H1 (cell line): ENCODE data around the gene TACC2. TPM values are rescaled to one million over a fixed set of nuclear protein-coding genes. Genes with fewer than 3 reads are reported as not detected.

ENCODE experiments used
- CTCF ChIA-PET: fragments of 300-600 bp; sonication (Branson Sonifier 250); formaldehyde crosslinking; loops from one replicate; lab custom pipeline; 2021; ENCODE audit not compliant: partially characterized antibody; lab: Charles Lee
- POLR2A ChIA-PET: fragments of 300-600 bp; sonication (Branson Sonifier 250); formaldehyde crosslinking; loops from one replicate; lab custom pipeline; 2021; ENCODE audit warnings: inconsistent platforms; ENCODE audit not compliant: partially characterized antibody; lab: Charles Lee
- DNase-seq, 2 experiments: peaks; one replicate each; pipeline versions ENCODE4 v3.0.0 to v3.0.0-alpha.2; 2010 to 2022; ENCODE audit warnings: low spot score in 2 of 2, low read depth in 1 of 2, mixed read lengths in 1 of 2
- FAIRE-seq: peaks from 2 replicates; lab custom pipeline; 2011; peaks lifted over from hg19 to GRCh38; lab: Jason Lieb, UNC
- H2AFZ ChIP-seq: 2 replicates; pipeline ENCODE4 v1.8.1; 2012; ENCODE audit warnings: low read length, inconsistent platforms
- H2AK5ac ChIP-seq: 2 replicates; pipeline ENCODE4 v1.6.1; 2013; ENCODE audit warnings: low read depth, low read length
- H2BK120ac ChIP-seq: replicated peaks from 2 replicates; pipeline ENCODE3; 2013; ENCODE audit warnings: low read depth, low read length, inconsistent platforms
- H2BK12ac ChIP-seq: 2 replicates; pipeline ENCODE4 v1.6.1; 2013; ENCODE audit warnings: low read depth, low read length
- H2BK15ac ChIP-seq: 2 replicates; pipeline ENCODE4 v1.6.1; 2013; ENCODE audit warnings: low read length
- H2BK20ac ChIP-seq: 2 replicates; pipeline ENCODE4 v1.6.1; 2013; ENCODE audit warnings: low read length
- H2BK5ac ChIP-seq: 2 replicates; pipeline ENCODE4 v1.6.1; 2013; ENCODE audit warnings: low read depth, low read length
- H3K14ac ChIP-seq: 2 replicates; pipeline ENCODE4 v1.6.1; 2013; ENCODE audit warnings: inconsistent platforms; ENCODE audit not compliant: insufficient read length
- H3K18ac ChIP-seq: 2 replicates; pipeline ENCODE4 v1.6.1; 2013; ENCODE audit warnings: low read length; ENCODE audit errors: extremely low read depth
- H3K23ac ChIP-seq: 2 replicates; pipeline ENCODE4 v1.6.1; 2013; ENCODE audit warnings: inconsistent platforms; ENCODE audit not compliant: insufficient read length
- H3K23me2 ChIP-seq: 2 replicates; pipeline ENCODE4 v1.6.1; 2013; ENCODE audit warnings: low read depth, low read length
- H3K27ac ChIP-seq: 2 replicates; pipeline ENCODE4 v1.6.1; 2011; ENCODE audit warnings: low read depth, low read length, inconsistent platforms
- H3K27me3 ChIP-seq, 4 experiments: replicated peaks in 1 of 4; 1 replicate in 1 of 4; 2 replicates in 3 of 4; pipeline versions ENCODE4 v1.6.1 to v1.8.1; 2011 to 2013; ENCODE audit warnings: low read length in 3 of 4, mild to moderate bottlenecking in 3 of 4, inconsistent platforms in 2 of 4, mixed read lengths in 2 of 4, moderate library complexity in 1 of 4; ENCODE audit not compliant: control insufficient read depth in 3 of 4, insufficient read depth in 3 of 4; ENCODE audit errors: extremely low read depth in 1 of 4
- H3K36me3 ChIP-seq, 4 experiments: 2 replicates each; pipeline versions ENCODE4 v1.6.1 to v1.8.1; 2011 to 2013; ENCODE audit warnings: mild to moderate bottlenecking in 4 of 4, low read length in 3 of 4, moderate library complexity in 2 of 4, control low read depth in 1 of 4, inconsistent platforms in 1 of 4; ENCODE audit not compliant: insufficient read depth in 4 of 4, control insufficient read depth in 2 of 4
- H3K4ac ChIP-seq: replicated peaks from 2 replicates; pipeline ENCODE3; 2013; ENCODE audit warnings: low read length, low read depth, mixed read lengths, inconsistent platforms; ENCODE audit not compliant: insufficient read length
- H3K4me1 ChIP-seq, 4 experiments: replicated peaks in 1 of 4; 1 replicate in 1 of 4; 2 replicates in 3 of 4; pipeline versions ENCODE4 v1.6.1 to v1.8.1; 2011 to 2013; ENCODE audit warnings: low read length in 3 of 4, inconsistent platforms in 2 of 4, mixed read lengths in 1 of 4; ENCODE audit not compliant: insufficient read depth in 4 of 4, control insufficient read depth in 3 of 4
- H3K4me2 ChIP-seq, 2 experiments: 2 replicates each; pipeline versions ENCODE4 v1.6.1 to v1.8.1; 2011 to 2013; ENCODE audit warnings: low read depth in 2 of 2, low read length in 2 of 2, control low read depth in 1 of 2, inconsistent platforms in 1 of 2, mild to moderate bottlenecking in 1 of 2; ENCODE audit not compliant: insufficient read depth in 1 of 2
- H3K4me3 ChIP-seq, 4 experiments: fragments of 200-600, 300-600 bp in 1 of 4; sonication (generic), shearing (Covaris generic), sonication (Bioruptor Twin) in 1 of 4; 2 replicates each; pipeline versions ENCODE4 v1.5.1 to v1.8.1; 2011 to 2016; ENCODE audit warnings: low read length in 4 of 4, low read depth in 3 of 4, control low read depth in 2 of 4, inconsistent platforms in 2 of 4, mild to moderate bottlenecking in 2 of 4, mixed read lengths in 1 of 4, moderate library complexity in 1 of 4; ENCODE audit not compliant: insufficient read depth in 2 of 4; ENCODE audit errors: extremely low read depth in 1 of 4
- H3K56ac ChIP-seq: replicated peaks from 2 replicates; pipeline ENCODE3; 2013; ENCODE audit warnings: low read depth, mild to moderate bottlenecking, mixed read lengths, low read length, inconsistent platforms; ENCODE audit not compliant: insufficient read length
- H3K79me1 ChIP-seq: 2 replicates; pipeline ENCODE4 v1.6.1; 2013; ENCODE audit warnings: low read depth, low read length, control low read depth
- H3K79me2 ChIP-seq, 2 experiments: 2 replicates each; pipeline versions ENCODE4 v1.6.1 to v1.8.1; 2012 to 2013; ENCODE audit warnings: low read length in 2 of 2, mild to moderate bottlenecking in 2 of 2, inconsistent platforms in 1 of 2; ENCODE audit not compliant: insufficient read depth in 2 of 2, control insufficient read depth in 1 of 2
- H3K9ac ChIP-seq, 4 experiments: replicated peaks in 1 of 4; 1 replicate in 1 of 4; 2 replicates in 3 of 4; pipeline versions ENCODE4 v1.6.1 to v1.8.1; 2011 to 2013; ENCODE audit warnings: low read depth in 3 of 4, low read length in 3 of 4, control low read depth in 2 of 4, mild to moderate bottlenecking in 2 of 4, moderate library complexity in 2 of 4, inconsistent platforms in 1 of 4; ENCODE audit errors: extremely low read depth in 1 of 4
- H3K9me3 ChIP-seq, 2 experiments: 2 replicates each; pipeline versions ENCODE4 v1.6.1 to v1.8.1; 2012 to 2013; ENCODE audit warnings: mild to moderate bottlenecking in 2 of 2, moderate library complexity in 2 of 2, control low read depth in 1 of 2, inconsistent platforms in 1 of 2, low read depth in 1 of 2, low read length in 1 of 2, mixed read lengths in 1 of 2; ENCODE audit not compliant: insufficient read depth in 2 of 2
- H4K20me1 ChIP-seq, 2 experiments: replicated peaks in 1 of 2; 2 replicates each; pipeline versions ENCODE3 to v1.8.1; 2011 to 2013; ENCODE audit warnings: inconsistent platforms in 2 of 2, low read length in 2 of 2, mild to moderate bottlenecking in 1 of 2; ENCODE audit not compliant: insufficient read depth in 2 of 2, control insufficient read depth in 1 of 2
- H4K5ac ChIP-seq: 2 replicates; pipeline ENCODE4 v1.6.1; 2013; ENCODE audit warnings: low read length, low read depth, mixed read lengths, inconsistent platforms; ENCODE audit not compliant: insufficient read length
- H4K8ac ChIP-seq: 2 replicates; pipeline ENCODE4 v1.8.0; 2013; ENCODE audit warnings: mild to moderate bottlenecking, moderate library complexity, low read length, inconsistent platforms; ENCODE audit not compliant: insufficient read depth; ENCODE audit errors: extremely low read depth
- H4K91ac ChIP-seq: replicated peaks from 2 replicates; pipeline ENCODE3; 2013; ENCODE audit warnings: low read length, mixed read lengths, inconsistent platforms; ENCODE audit not compliant: insufficient read length
- SAP30 ChIP-seq: fragments of 300-600 bp; sonication (generic); IDR thresholded peaks from 2 replicates; pipeline ENCODE4 v1.7.1; 2012; ENCODE audit warnings: low read length, moderate library complexity, mild to moderate bottlenecking, inconsistent platforms; ENCODE audit not compliant: insufficient read depth, insufficient replicate concordance
- WGBS, 2 experiments: shearing (Covaris generic) in 1 of 2; methylation state at CpG; one replicate each; pipeline versions ENCODE4 v1.1.6 to v1.1.7; 2013 to 2015; ENCODE audit warnings: low lambda C conversion rate in 2 of 2, mixed read lengths in 2 of 2, inconsistent platforms in 1 of 2, low coverage in 1 of 2, missing lambda C conversion rate in 1 of 2; ENCODE audit not compliant: insufficient replicate concordance in 2 of 2, insufficient coverage in 1 of 2, insufficient read length in 1 of 2; ENCODE audit errors: extremely low coverage in 1 of 2, missing lambda C conversion rate in 1 of 2; 5-methylcytosine and 5-hydroxymethylcytosine counted together
- polyA plus RNA-seq, 7 experiments: library from polyadenylated mRNA; depleted of rRNA in 3 of 7; stranded (reverse) in 5 of 7; unstranded in 2 of 7; fragments of >200 nt in 5 of 7; fragments of 200-250 nt in 2 of 7; gene quantifications; 1 replicate in 5 of 7; 2 replicates in 1 of 7; 4 replicates in 1 of 7; pipeline versions ENCODE4 v1.2.1 to v1.2.3, GENCODE V29; 2011 to 2013; ENCODE audit warnings: missing spikeins in 2 of 7, mixed read lengths in 2 of 7
- small RNA-seq: library from polyadenylated mRNA; stranded (forward); fragments of <200 nt; extraction: miRNeasy Mini kit (QIAGEN cat#:217004); gene quantifications from one replicate; pipeline ENCODE3, GENCODE V24; 2013; ENCODE audit not compliant: insufficient read depth
- total RNA-seq: library from RNA; stranded (reverse); fragmentation: NEBNext Ultra II Directional; extraction: Animal tissue kit (Norgen Biotek cat#: 25700); gene quantifications from 2 replicates; pipeline ENCODE4 v1.2.1, GENCODE V29; 2021

TACC2 gene
- total and polyA plus RNA-seq, 2 of the 8 experiments (the other 6 are each of a cell fraction or from before 2014, with no cell fraction given): 21.2 to 46.6 TPM

- POLR2A ChIA-PET: no interaction called here
Observed at GRCh38 chr10:122303271-122304053, 314.5 kb downstream of the TACC2 start.

More at GRCh38 chr10:122303271-122304053, 314.5 kb downstream of the TACC2 start:
- Histone ChIP-seq H2BK120ac (no peak overlapping the region), H2BK20ac (no peak overlapping the region), H2BK12ac (no peak overlapping the region), H2BK15ac (no peak overlapping the region), H3K79me2 (no peaks in the 10 kb centered on the region), H3K9me3 (no peaks in the 10 kb centered on the region), H3K36me3 (no peaks in the 10 kb centered on the region), H3K23ac (no peak overlapping the region), H4K5ac (no peak overlapping the region), H3K4me3 (no peak overlapping the region), H2BK5ac (no peak overlapping the region), H3K23me2 (no peaks in the 10 kb centered on the region), H3K4ac (no peak overlapping the region), H3K4me2 (no peak overlapping the region), H3K27me3 (no peaks in the 10 kb centered on the region), H3K79me1 (no peaks in the 10 kb centered on the region), H2AK5ac (no peak overlapping the region), H3K4me1 (peaks cover 0 to 5% (median 2%) of the 10 kb centered on the region in 4 experiments; a peak in 6 of 7 replicates), H4K8ac (no peak overlapping the region), H4K20me1 (no peaks in the 10 kb centered on the region), H4K91ac (no peak overlapping the region), H3K9ac (no peak overlapping the region), H3K18ac (no peak overlapping the region), H3K27ac (no peak overlapping the region), H2AFZ (no peak overlapping the region), H3K56ac (no peak overlapping the region), H3K14ac (no peak overlapping the region)
- CTCF ChIA-PET: interaction anchor here (0.8 to 2.5 kb wide), 7 partner anchors 20 to 400 kb away, joined by 3 to 31 read pairs (median 6); no protein-coding TSS in a partner anchor
- WGBS, 2 experiments: 86% methylated on average over 9 of the region's 9 CpGs; no CpG with 5 or more reads in 1 of the 2 experiments
- DNase-seq (no peak), FAIRE-seq (no peak)
- TF ChIP-seq SAP30: no peak

Small RNA genes within 50 kb of the gene (small RNA-seq; reads per million reads assigned to genes)
- gene RF02219: not detected

Other genes starting within 250 kb of the TACC2 start
- 26.9 and 28.6 TPM in 2 replicates for gene ATE1, start 61.1 kb upstream of the TACC2 start, total RNA-seq
- gene ATE1, start 61.1 kb upstream of the TACC2 start, polyA plus RNA-seq (2011; rRNA removed): 6.1 and 8.8 TPM in 2 replicates
- gene NSMCE4A, start 13.9 kb upstream of the TACC2 start, total RNA-seq: 65.5 and 66.0 TPM in 2 replicates
- gene NSMCE4A, start 13.9 kb upstream of the TACC2 start, polyA plus RNA-seq (2011; rRNA removed): 40.3 and 48.6 TPM in 2 replicates